ENCODE measurements around the gene GCK.
A peak's percentile ranks its signal among the peaks of the same experiment; 100 is the strongest.

The GCK gene

DNA sequence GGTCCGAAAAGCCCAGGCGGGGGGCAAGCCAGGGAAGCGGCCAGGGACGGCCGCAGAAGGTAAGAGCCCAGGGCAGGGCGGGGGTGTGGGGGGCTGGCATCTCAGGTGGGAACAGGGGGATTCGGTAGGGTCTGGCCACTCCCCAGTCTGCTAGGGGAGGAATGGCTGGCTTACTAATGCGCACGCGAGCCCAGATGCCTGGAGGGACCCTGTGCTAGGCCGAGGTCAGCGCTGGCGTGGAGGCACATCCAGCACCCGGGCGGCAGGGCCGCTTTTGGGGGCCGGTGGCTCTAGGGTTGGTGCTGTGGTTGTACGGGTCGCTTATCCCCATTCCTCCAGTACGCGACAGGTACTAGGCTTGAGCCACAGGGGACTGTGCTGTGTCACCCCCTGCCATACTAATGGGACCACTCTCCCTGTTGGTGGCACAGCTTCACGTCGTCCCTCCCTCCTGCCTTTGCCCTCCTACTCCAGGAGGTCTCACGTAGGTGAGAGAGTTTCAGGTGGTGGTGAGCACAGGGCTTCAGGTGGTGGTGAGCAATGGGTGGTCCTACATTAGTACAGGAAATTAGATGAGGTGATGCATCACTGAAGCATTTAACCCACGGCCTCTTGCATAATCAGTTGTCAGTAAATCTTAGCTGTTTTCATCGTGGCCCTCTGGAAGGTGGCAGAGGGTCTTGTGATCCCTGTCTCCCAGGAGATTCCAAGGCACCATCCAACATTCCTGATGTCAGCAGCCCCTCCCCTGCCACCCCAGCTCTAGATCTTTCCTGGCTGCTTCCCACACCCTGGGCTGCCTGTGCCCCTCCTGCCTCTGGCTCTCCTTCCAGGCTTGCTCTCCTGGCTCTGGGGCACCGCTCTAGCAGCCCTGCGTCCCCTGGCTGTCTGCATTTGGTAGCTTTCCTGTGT is 84.1 kb downstream of the GCK start:
- H3K36me3 ChIP-seq (ENCODE audit: insufficient read depth, low read length) = no peaks in the 10 kb centered on the region
- no peak overlapping the region for H3K4me3 ChIP-seq (ENCODE audit: low read length)
- no peaks in the 10 kb centered on the region for H3K9me3 ChIP-seq (ENCODE audit: low read length)
- peaks cover 4% of the 10 kb centered on the region for H3K27me3 ChIP-seq (ENCODE audit: insufficient read depth, low read length)
- H2AFZ ChIP-seq (ENCODE audit: low read depth, low read length) = no peak overlapping the region
- H3K4me1 ChIP-seq (ENCODE audit: insufficient read depth, low read length) = peaks cover 10% of the 10 kb centered on the region

DNA sequence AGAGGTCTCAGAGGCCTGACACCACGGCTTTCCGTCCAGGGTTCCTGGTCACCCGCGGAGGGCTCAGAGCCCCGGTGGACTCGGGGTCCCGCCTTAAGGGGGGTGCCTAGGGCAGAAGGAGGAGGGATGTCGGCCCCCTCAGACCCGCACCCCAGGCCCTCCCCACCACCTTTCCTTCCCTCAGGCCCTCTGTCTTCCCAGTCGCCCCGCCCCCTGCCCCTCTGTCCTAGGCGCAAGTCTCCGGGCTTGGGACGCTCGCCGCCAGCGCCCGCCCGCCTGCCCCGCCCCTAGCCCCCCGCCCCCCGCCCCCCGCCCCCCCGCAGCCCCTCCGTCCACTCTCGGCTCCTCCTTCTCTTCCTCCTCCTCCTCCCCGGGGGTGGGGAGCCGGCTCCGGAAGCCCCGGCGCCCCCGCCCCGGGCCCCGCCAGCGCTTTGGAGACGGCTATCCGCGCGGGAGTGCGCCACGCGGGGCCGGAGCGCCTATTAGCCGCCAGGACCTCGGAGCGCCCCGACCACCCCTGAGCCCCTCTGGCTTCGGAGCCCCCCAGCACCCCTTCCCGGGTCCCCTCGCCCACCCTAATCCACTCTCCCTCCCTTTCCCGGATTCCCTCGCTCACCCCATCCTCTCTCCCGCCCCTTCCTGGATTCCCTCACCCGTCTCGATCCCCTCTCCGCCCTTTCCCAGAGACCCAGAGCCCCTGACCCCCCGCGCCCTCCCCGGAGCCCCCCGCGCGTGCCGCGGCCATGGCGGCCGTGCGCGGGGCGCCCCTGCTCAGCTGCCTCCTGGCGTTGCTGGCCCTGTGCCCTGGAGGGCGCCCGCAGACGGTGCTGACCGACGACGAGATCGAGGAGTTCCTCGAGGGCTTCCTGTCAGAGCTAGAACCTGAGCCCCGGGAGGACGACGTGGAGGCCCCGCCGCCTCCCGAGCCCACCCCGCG is 85.0 kb downstream of the GCK start, which contains the start of gene AEBP1:
Gene AEBP1, plus strand, starts transcription at position 423 of the 937 bp plus-strand sequence. Its CDS starts 321 bp downstream, at position 744.
- Histone ChIP-seq H3K9me3 (ENCODE audit: low read length) (no peaks in the 10 kb centered on the region), H3K4me3 (ENCODE audit: low read length) (peak within 1 kb of the TSS; percentile 21), H2AFZ (ENCODE audit: low read depth, low read length) (no peak within 1 kb of the TSS), H3K36me3 (ENCODE audit: insufficient read depth, low read length) (no peaks in the 10 kb centered on the region), H3K27me3 (ENCODE audit: insufficient read depth, low read length) (peaks cover 4% of the 10 kb centered on the region), H3K4me1 (ENCODE audit: insufficient read depth, low read length) (peaks cover 14% of the 10 kb centered on the region)

DNA sequence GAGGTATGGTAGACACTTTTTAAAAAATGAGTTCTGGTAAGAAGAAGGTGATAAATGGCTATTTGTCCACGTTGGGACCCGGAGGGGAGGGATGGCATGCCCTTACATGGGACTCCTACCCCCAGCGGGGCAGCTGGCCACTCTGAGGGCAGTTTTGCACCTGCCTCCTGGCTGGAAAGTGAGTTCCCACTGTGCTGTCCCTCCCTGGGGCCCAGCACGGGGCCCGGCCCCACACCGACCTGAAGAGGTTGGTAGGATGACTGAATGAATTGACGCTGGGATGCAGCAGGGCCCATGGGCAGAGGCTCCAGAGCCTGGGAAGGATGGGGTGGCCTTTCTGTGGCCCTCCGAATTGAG is 85.7 kb downstream of the GCK start:
- no peaks in the 10 kb centered on the region for H3K9me3 ChIP-seq (ENCODE audit: low read length)
- H3K4me3 ChIP-seq (ENCODE audit: low read length) = peak overlapping the region; percentile 21
- H3K36me3 ChIP-seq (ENCODE audit: insufficient read depth, low read length) = no peaks in the 10 kb centered on the region
- peaks cover 14% of the 10 kb centered on the region for H3K4me1 ChIP-seq (ENCODE audit: insufficient read depth, low read length)
- H2AFZ ChIP-seq (ENCODE audit: low read depth, low read length) = no peak overlapping the region
- H3K27me3 ChIP-seq (ENCODE audit: insufficient read depth, low read length) = peaks cover 4% of the 10 kb centered on the region

- Histone ChIP-seq H2AFZ (ENCODE audit: low read depth, low read length) (no peak overlapping the region), H3K4me1 (ENCODE audit: insufficient read depth, low read length) (peaks cover 14% of the 10 kb centered on the region), H3K27me3 (ENCODE audit: insufficient read depth, low read length) (peaks cover 4% of the 10 kb centered on the region), H3K9me3 (ENCODE audit: low read length) (no peaks in the 10 kb centered on the region), H3K36me3 (ENCODE audit: insufficient read depth, low read length) (no peaks in the 10 kb centered on the region), H3K4me3 (ENCODE audit: low read length) (no peak overlapping the region)
Measured at GRCh38 chr7:44102846-44103565, 86.2 kb downstream of the GCK start.

DNA sequence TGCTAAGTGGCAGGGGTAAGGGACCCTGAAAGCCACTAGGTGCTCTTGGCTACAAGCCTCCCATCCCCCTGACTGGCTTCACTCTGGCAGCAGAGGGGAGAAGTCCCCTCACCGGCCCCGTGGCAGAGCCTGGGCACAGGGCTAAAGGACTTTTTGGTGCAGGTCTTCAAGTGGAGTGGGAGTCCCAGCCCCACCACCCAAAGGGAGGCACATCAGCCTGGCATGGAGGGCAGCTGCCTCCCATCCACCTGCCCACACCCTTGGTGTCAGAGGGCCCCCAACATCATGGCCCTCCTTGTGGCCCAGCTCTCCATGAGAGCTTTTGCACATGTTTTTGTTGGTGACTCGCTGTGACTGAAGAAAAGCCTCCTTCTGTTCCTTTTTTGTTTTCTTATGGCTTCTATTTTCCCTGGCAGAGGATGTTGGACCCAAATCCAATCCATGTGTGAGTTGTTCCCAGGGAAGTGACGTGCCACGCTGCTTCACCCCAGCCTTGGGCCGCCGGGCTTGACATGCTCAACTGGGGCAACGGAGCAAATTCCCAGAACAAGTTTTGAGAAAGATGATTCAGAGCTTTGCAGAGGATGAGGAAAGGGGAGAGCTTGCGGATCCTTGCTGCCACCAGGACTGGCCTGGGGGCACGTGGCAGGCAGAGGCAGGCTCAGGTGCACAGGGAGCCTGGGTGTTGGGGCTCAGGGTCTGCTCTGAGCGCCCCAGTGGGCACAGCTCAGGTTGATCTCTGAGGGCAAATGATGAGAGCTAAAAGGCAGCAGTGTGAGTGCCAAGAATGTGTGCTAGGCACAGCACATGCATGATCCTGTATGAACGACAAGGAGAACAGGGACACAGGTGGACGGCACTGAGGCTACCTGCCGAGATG is 87.0 kb downstream of the GCK start:
- Histone ChIP-seq H3K4me3 (ENCODE audit: low read length) (no peak overlapping the region), H2AFZ (ENCODE audit: low read depth, low read length) (no peak overlapping the region), H3K9me3 (ENCODE audit: low read length) (no peaks in the 10 kb centered on the region)

DNA sequence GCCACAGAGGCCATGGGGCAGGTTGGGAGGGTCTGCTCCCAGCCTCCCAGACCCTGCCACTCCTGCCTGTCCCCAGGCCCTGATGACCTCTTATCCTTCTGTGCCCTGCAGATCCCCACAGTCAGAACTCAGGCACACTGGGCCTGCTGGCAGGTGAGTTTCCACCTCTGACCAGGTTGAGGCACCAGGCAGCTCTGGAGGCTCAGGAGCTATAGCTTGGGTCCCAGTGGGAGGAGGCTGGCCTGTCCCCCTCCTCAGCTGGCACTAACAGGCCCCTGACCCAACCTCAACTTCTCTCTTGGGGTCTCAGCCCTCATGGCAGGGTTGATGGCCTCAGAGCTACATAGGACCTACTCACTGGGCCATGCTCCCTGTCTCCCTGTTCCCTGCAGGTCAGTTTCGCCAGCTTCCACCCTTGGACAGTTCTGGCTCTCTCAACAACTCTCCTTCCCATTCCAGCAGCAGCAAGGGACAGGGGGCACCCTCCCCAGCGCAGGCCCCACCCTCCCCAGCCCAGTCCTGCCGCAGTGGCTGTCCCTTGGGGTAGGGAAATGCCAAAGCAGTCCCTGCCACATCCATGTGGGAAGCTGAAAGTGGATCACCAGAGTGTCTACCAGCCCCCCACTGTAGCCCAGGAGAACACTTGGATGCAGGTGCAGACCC is 87.8 kb downstream of the GCK start:
- H3K36me3 ChIP-seq (ENCODE audit: insufficient read depth, low read length) = no peaks in the 10 kb centered on the region
- peaks cover 4% of the 10 kb centered on the region for H3K27me3 ChIP-seq (ENCODE audit: insufficient read depth, low read length)
- no peaks in the 10 kb centered on the region for H3K9me3 ChIP-seq (ENCODE audit: low read length)
- H2AFZ ChIP-seq (ENCODE audit: low read depth, low read length) = no peak overlapping the region
- H3K4me3 ChIP-seq (ENCODE audit: low read length) = no peak overlapping the region
- H3K4me1 ChIP-seq (ENCODE audit: insufficient read depth, low read length) = peaks cover 14% of the 10 kb centered on the region

More for the DNA sequence above, 87.0 kb downstream of the GCK start:
- H3K4me1 ChIP-seq (ENCODE audit: insufficient read depth, low read length) = peaks cover 14% of the 10 kb centered on the region
- H3K36me3 ChIP-seq (ENCODE audit: insufficient read depth, low read length) = no peaks in the 10 kb centered on the region
- peaks cover 4% of the 10 kb centered on the region for H3K27me3 ChIP-seq (ENCODE audit: insufficient read depth, low read length)

DNA sequence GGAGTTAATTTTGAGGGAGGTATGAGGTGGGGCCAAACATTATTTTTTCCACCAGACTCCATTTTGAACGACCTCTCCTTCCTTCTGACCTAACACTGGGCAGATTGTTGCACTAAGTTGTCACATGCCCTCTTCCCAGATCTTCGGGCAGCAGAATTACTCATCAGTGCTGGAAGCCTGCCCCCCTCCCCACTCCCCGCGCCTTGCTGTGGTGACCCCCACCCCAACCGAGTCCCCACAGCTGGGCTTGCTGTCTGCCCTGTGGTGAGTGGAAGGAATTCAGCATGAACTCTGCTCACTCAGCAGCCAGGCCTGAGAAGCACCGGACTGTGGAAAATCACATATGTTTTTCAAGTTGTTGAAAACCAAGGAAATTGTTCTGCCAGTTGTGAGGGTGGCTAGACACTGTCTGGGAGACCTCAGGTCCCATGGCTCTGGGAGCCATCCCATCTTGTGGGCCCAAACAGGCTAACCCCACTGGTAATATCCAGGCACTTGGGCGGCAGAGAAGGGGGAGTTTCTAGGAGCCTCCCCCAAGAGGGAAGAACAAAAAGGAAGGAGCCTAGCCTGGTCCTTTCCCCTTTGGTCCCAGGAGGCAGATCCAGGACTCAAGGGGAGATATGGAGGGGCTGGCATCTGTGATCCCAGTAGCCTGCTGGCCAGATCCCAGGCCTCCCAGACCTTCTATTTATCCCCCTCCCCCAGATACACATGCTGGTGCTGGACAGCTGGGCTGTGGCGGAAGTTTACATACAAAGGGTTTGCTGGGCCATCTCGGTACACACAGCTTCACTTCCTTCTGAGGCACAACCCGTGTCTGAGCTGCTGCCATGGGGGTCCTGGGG is 88.6 kb downstream of the GCK start:
- peaks cover 14% of the 10 kb centered on the region for H3K4me1 ChIP-seq (ENCODE audit: insufficient read depth, low read length)
- no peaks in the 10 kb centered on the region for H3K9me3 ChIP-seq (ENCODE audit: low read length)
- no peak overlapping the region for H3K4me3 ChIP-seq (ENCODE audit: low read length)
- no peak overlapping the region for H2AFZ ChIP-seq (ENCODE audit: low read depth, low read length)
- no peaks in the 10 kb centered on the region for H3K36me3 ChIP-seq (ENCODE audit: insufficient read depth, low read length)
- H3K27me3 ChIP-seq (ENCODE audit: insufficient read depth, low read length) = peaks cover 4% of the 10 kb centered on the region

DNA sequence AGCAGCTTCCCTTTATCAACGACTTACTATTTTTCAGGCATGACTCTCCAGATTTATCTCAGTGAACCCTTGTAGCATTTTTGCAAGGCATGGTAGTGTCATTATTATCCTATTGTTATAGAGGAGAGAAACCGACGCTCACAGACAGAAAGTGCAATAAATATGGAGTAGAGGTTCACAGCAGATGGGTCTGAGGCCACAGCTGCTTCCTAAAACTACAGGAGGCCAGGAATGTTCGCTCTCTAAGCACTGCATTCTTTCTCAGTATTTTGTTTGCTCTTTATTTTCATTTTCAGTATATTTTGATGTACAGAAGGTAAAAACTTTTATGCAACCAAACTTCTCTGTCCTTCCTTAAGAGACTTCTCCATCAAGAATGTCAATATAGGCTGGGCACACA is 89.6 kb downstream of the GCK start:
- peaks cover 9% of the 10 kb centered on the region for H3K4me1 ChIP-seq (ENCODE audit: insufficient read depth, low read length)
- no peak overlapping the region for H3K4me3 ChIP-seq (ENCODE audit: low read length)
- no peaks in the 10 kb centered on the region for H3K9me3 ChIP-seq (ENCODE audit: low read length)
- H2AFZ ChIP-seq (ENCODE audit: low read depth, low read length) = no peak overlapping the region
- H3K36me3 ChIP-seq (ENCODE audit: insufficient read depth, low read length) = no peaks in the 10 kb centered on the region
- H3K27me3 ChIP-seq (ENCODE audit: insufficient read depth, low read length) = peaks cover 4% of the 10 kb centered on the region

GRCh38 chr7:44098092-44099068 is 90.9 kb downstream of the GCK start:
- Histone ChIP-seq H3K4me1 (ENCODE audit: insufficient read depth, low read length) (peaks cover 9% of the 10 kb centered on the region), H3K27me3 (ENCODE audit: insufficient read depth, low read length) (peaks cover 4% of the 10 kb centered on the region), H2AFZ (ENCODE audit: low read depth, low read length) (no peak overlapping the region), H3K4me3 (ENCODE audit: low read length) (no peak overlapping the region), H3K9me3 (ENCODE audit: low read length) (no peaks in the 10 kb centered on the region), H3K36me3 (ENCODE audit: insufficient read depth, low read length) (no peaks in the 10 kb centered on the region)

GRCh38 chr7:44097064-44097932 is 91.9 kb downstream of the GCK start:
- Histone ChIP-seq H3K4me1 (ENCODE audit: insufficient read depth, low read length) (peaks cover 9% of the 10 kb centered on the region), H3K9me3 (ENCODE audit: low read length) (no peaks in the 10 kb centered on the region), H3K36me3 (ENCODE audit: insufficient read depth, low read length) (no peaks in the 10 kb centered on the region), H3K4me3 (ENCODE audit: low read length) (no peak overlapping the region), H2AFZ (ENCODE audit: low read depth, low read length) (no peak overlapping the region), H3K27me3 (ENCODE audit: insufficient read depth, low read length) (no peaks in the 10 kb centered on the region)

Data from neuron (in vitro differentiated cells).